SU-DHL-6 (cell line): ENCODE measurements around the gene CSNK1D.
"Not testable (repeated sequence)": the region's sequence is repeated elsewhere in the genome, so short reads cannot be mapped to it uniquely, and the experiment has no call there.

Experiments
- H2AFZ ChIP-seq: fragments of 200-600 bp; sonication (generic); 2 replicates; pipeline ENCODE4 v1.6.1; 2014; ENCODE audit warnings: low read depth, mild to moderate bottlenecking, moderate library complexity, mixed read lengths, antibody characterized with exemption, low read length; ENCODE audit not compliant: severe bottlenecking
- H3F3A ChIP-seq: fragments of 200-600 bp; shearing (Covaris generic); 2 replicates; pipeline ENCODE4 v1.6.0; 2016; ENCODE audit warnings: antibody characterized with exemption, mild to moderate bottlenecking; ENCODE audit not compliant: insufficient read depth
- H3K27ac ChIP-seq: fragments of 200-600 bp; sonication (generic); 2 replicates; pipeline ENCODE4 v1.5.1; 2016; ENCODE audit warnings: low read depth, mild to moderate bottlenecking, low read length, moderate library complexity, mixed read lengths
- H3K27me3 ChIP-seq: fragments of 200-600 bp; sonication (generic), shearing (Covaris generic); 2 replicates; pipeline ENCODE4 v1.6.0; 2014; ENCODE audit warnings: mild to moderate bottlenecking, low read length
- H3K36me3 ChIP-seq: fragments of 200-600 bp; sonication (generic); 2 replicates; pipeline ENCODE4 v1.6.1; 2014; ENCODE audit warnings: mild to moderate bottlenecking, low read length, mixed read lengths
- H3K4me2 ChIP-seq: fragments of 300-600, 200-600 bp; shearing (Covaris generic), sonication (generic); 2 replicates; pipeline ENCODE4 v1.6.0; 2014; ENCODE audit warnings: low read length, low read depth, mild to moderate bottlenecking; ENCODE audit not compliant: poor library complexity, severe bottlenecking
- H3K4me3 ChIP-seq: fragments of 200-600 bp; sonication (generic); 2 replicates; pipeline ENCODE4 v1.5.1; 2014; ENCODE audit warnings: antibody characterized with exemption, low read length, mild to moderate bottlenecking, mixed read lengths; ENCODE audit not compliant: insufficient read depth, poor library complexity, severe bottlenecking
- H3K79me2 ChIP-seq: fragments of 200-600 bp; sonication (generic); 2 replicates; pipeline ENCODE4 v1.6.1; 2014; ENCODE audit warnings: mild to moderate bottlenecking, low read length, moderate library complexity; ENCODE audit not compliant: insufficient read depth
- H3K9ac ChIP-seq: fragments of 200-600 bp; sonication (generic); 2 replicates; pipeline ENCODE4 v1.7.0; 2014; ENCODE audit warnings: mild to moderate bottlenecking, low read length
- H3K9me2 ChIP-seq: fragments of 200-600 bp; sonication (generic); replicated peaks from 2 replicates; pipeline ENCODE4 v1.6.1; 2014; ENCODE audit warnings: low read length; ENCODE audit not compliant: insufficient read depth
- H3K9me3 ChIP-seq: fragments of 200-600 bp; sonication (generic); 2 replicates; pipeline ENCODE4 v1.6.1; 2014; ENCODE audit warnings: low read length, mixed read lengths; ENCODE audit not compliant: insufficient read depth
- H4K20me1 ChIP-seq: fragments of 200-600 bp; sonication (generic); 2 replicates; pipeline ENCODE4 v1.6.1; 2014; ENCODE audit warnings: low read depth, mild to moderate bottlenecking, antibody characterized with exemption, low read length, moderate library complexity, mixed read lengths
- CTCF ChIP-seq: fragments of 200-600 bp; sonication (generic); IDR thresholded peaks from one replicate; pipeline ENCODE4 v1.5.1; 2017; ENCODE audit warnings: antibody characterized with exemption, mild to moderate bottlenecking, low read length, moderate library complexity; ENCODE audit not compliant: insufficient read depth, poor library complexity, severe bottlenecking
- EZH2phosphoT487 ChIP-seq: fragments of 200-600 bp; sonication (generic), shearing (Covaris generic); conservative IDR thresholded peaks from 2 replicates; pipeline ENCODE4 v1.6.1; 2018; ENCODE audit warnings: mild to moderate bottlenecking, antibody characterized with exemption, low read length, moderate library complexity, mixed read lengths

The CSNK1D gene

GRCh38 chr17:82195675-82196672 is 77.5 kb downstream of the CSNK1D start:
- Histone ChIP-seq H2AFZ (no peak overlapping the region), H3F3A (no peaks in the 10 kb centered on the region), H3K36me3 (no peaks in the 10 kb centered on the region), H3K9ac (no peak overlapping the region), H3K9me2 (no peaks in the 10 kb centered on the region), H3K27me3 (no peaks in the 10 kb centered on the region), H4K20me1 (no peaks in the 10 kb centered on the region), H3K4me3 (no peak overlapping the region), H3K9me3 (no peaks in the 10 kb centered on the region), H3K79me2 (no peaks in the 10 kb centered on the region), H3K27ac (no peak overlapping the region), H3K4me2 (no peak overlapping the region)
- TF ChIP-seq CTCF (no peak), EZH2phosphoT487 (no peak)

- Histone ChIP-seq H3K27me3 (no peaks in the 10 kb centered on the region), H2AFZ (no peak overlapping the region), H3K27ac (no peak overlapping the region), H3K36me3 (no peaks in the 10 kb centered on the region), H3K4me3 (no peak overlapping the region), H3K9me2 (no peaks in the 10 kb centered on the region), H3K79me2 (no peaks in the 10 kb centered on the region), H3K4me2 (no peak overlapping the region), H3F3A (no peaks in the 10 kb centered on the region), H3K9me3 (no peaks in the 10 kb centered on the region), H3K9ac (no peak overlapping the region), H4K20me1 (no peaks in the 10 kb centered on the region)
- TF ChIP-seq CTCF, result no peak
- no peak for TF ChIP-seq EZH2phosphoT487
Measured at GRCh38 chr17:82194765-82195164, 78.7 kb downstream of the CSNK1D start.

GRCh38 chr17:82193520-82194220 is 79.8 kb downstream of the CSNK1D start:
- Histone ChIP-seq H3K9me2 (no peaks in the 10 kb centered on the region), H3K9ac (no peak overlapping the region), H4K20me1 (no peaks in the 10 kb centered on the region), H3K4me3 (no peak overlapping the region), H3K27ac (no peak overlapping the region), H3K36me3 (no peaks in the 10 kb centered on the region), H3K79me2 (no peaks in the 10 kb centered on the region), H3K9me3 (no peaks in the 10 kb centered on the region), H3K4me2 (no peak overlapping the region), H3K27me3 (no peaks in the 10 kb centered on the region), H2AFZ (no peak overlapping the region), H3F3A (no peaks in the 10 kb centered on the region)
- TF ChIP-seq EZH2phosphoT487 (no peak), CTCF (no peak)

GRCh38 chr17:82193050-82193449 is 80.5 kb downstream of the CSNK1D start:
- not testable (repeated sequence) for H3K79me2 ChIP-seq, H3K36me3 ChIP-seq, H3K9me3 ChIP-seq, H3K9me2 ChIP-seq, H3K4me2 ChIP-seq, H3K27me3 ChIP-seq, H3K27ac ChIP-seq, H3K9ac ChIP-seq, H3F3A ChIP-seq, H3K4me3 ChIP-seq, H2AFZ ChIP-seq, H4K20me1 ChIP-seq
